HepG2 (cell line): ENCODE data around the gene TNK1. TPM values are rescaled to one million over a fixed set of nuclear protein-coding genes. Genes with fewer than 3 reads are reported as not detected.

ENCODE experiments used
- MXI1 ChIP-seq: IDR thresholded peaks from 3 replicates; pipeline ENCODE4 v1.6.1; 2012; ENCODE audit warnings: low read depth, low read length, inconsistent platforms, borderline replicate concordance
- RERE ChIP-seq: IDR thresholded peaks from 2 replicates; pipeline ENCODE4 v1.6.1; 2016; ENCODE audit warnings: low read depth, missing genetic modification reagents, missing compliant biosample characterization
- SOX6 ChIP-seq, 2 experiments: fragments of 450-650 bp in 1 of 2; sonication (generic) in 1 of 2; formaldehyde crosslinking in 1 of 2; IDR thresholded peaks; 2 replicates each; pipeline versions ENCODE4 v1.4.0 to v1.6.1; 2017 to 2020; ENCODE audit warnings: antibody characterized with exemption in 1 of 2, mild to moderate bottlenecking in 1 of 2, missing genetic modification reagents in 1 of 2
- ZC3H4 ChIP-seq: sonication (generic); formaldehyde crosslinking; IDR thresholded peaks from 2 replicates; pipeline ENCODE4 v1.4.0; 2020; ENCODE audit warnings: missing genetic modification reagents, borderline replicate concordance
- ZNF235 ChIP-seq: sonication (generic); formaldehyde crosslinking; IDR thresholded peaks from 2 replicates; pipeline ENCODE4 v1.8.1; 2023; ENCODE audit warnings: mild to moderate bottlenecking, missing genetic modification reagents, borderline replicate concordance
- ZNF317 ChIP-seq: sonication (generic); formaldehyde crosslinking; IDR thresholded peaks from 2 replicates; pipeline ENCODE4 v1.5.0; 2020; ENCODE audit warnings: mild to moderate bottlenecking, missing genetic modification reagents
- ZNF615 ChIP-seq: sonication (generic); formaldehyde crosslinking; IDR thresholded peaks from 2 replicates; pipeline ENCODE4 v1.5.0; 2020; ENCODE audit warnings: mild to moderate bottlenecking, missing genetic modification reagents, borderline replicate concordance
- ZNF746 ChIP-seq: sonication (generic); formaldehyde crosslinking; IDR thresholded peaks from 2 replicates; pipeline ENCODE4 v1.8.0; 2022; ENCODE audit warnings: mild to moderate bottlenecking, missing genetic modification reagents
- polyA plus RNA-seq, 8 experiments: library from polyadenylated mRNA; depleted of rRNA in 3 of 8; stranded (reverse) in 7 of 8; unstranded in 1 of 8; fragments of >200 nt; fragmentation: Illumina TruSeq in 4 of 8; extraction: Trizol in 4 of 8; gene quantifications; 2 replicates each; pipeline versions ENCODE4 v1.2.1 to v1.2.3, GENCODE V29; 2011 to 2016; ENCODE audit warnings: low read depth in 4 of 8, missing spikeins in 1 of 8, mixed read lengths in 1 of 8; ENCODE audit not compliant: insufficient read depth in 1 of 8
- total RNA-seq, 5 experiments: library from RNA; depleted of rRNA; stranded (reverse); fragments of >200 nt; fragmentation: Illumina TruSeq; extraction: Trizol; gene quantifications; 2 replicates each; pipeline ENCODE4 v1.2.3, GENCODE V29; 2016; ENCODE audit warnings: low read depth in 1 of 5
- TF ChIP-seq, protein P1 (sequence below): sonication (generic); formaldehyde crosslinking; IDR thresholded peaks from 2 replicates; pipeline ENCODE4 v1.4.0; 2020; ENCODE audit warnings: missing genetic modification reagents
- TF ChIP-seq, protein P2 (sequence below): sonication (generic); formaldehyde crosslinking; IDR thresholded peaks from 2 replicates; pipeline ENCODE4 v1.4.0; 2020; ENCODE audit warnings: missing genetic modification reagents
- TF ChIP-seq, protein P3 (sequence below): sonication (generic); formaldehyde crosslinking; IDR thresholded peaks from 2 replicates; pipeline ENCODE4 v1.5.0; 2020; ENCODE audit warnings: mild to moderate bottlenecking, missing genetic modification reagents, borderline replicate concordance

TNK1 gene
- total and polyA plus RNA-seq, 2 of the 13 experiments (the other 11 are each of a cell fraction or from before 2014, with no cell fraction given): 2.0 to 3.5 TPM

DNA sequence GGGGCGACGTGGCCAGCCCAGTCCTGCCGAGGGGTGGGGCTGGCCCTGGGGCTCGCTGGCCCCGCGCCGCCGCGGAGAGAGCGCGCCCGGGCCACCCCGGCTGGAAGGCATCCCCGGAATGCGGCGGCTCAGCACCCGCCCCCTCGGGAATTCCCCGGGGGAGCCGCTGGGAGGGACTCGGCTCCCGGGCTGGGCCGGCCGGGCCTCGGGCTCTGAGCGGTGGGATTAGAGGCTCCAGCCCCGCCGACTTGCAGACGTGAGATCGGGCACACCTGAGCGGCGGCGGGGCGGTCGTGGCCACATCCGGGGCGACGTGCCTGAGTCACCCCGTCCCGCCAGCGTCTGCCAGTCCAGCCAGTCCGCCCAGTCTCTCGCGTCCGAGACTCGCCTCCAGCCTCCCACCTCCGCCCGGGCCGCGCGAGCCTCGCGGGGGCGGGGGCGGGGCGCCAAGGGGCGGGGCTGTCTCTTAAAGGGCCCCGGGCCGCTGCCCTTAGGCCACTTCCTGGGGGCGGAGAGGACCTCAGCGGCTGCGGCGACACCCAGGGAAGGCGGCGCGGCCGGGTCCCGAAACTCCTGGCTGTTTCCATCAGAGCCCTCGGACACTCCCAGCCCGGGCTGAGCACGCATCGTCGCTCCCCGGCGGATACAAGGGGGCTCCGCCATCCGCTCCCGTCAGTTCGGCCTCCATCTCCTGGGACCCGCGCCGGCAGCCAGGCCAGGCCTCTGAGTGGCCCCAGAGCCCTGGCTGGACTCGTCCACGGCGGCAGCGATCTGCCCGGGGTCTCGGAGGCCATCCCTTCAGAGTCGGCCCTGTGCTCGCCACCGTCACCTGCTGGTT lies 29.0 kb upstream of the TNK1 start, which contains the start of gene KCTD11 (continued):
- TF ChIP-seq, protein P1, sequence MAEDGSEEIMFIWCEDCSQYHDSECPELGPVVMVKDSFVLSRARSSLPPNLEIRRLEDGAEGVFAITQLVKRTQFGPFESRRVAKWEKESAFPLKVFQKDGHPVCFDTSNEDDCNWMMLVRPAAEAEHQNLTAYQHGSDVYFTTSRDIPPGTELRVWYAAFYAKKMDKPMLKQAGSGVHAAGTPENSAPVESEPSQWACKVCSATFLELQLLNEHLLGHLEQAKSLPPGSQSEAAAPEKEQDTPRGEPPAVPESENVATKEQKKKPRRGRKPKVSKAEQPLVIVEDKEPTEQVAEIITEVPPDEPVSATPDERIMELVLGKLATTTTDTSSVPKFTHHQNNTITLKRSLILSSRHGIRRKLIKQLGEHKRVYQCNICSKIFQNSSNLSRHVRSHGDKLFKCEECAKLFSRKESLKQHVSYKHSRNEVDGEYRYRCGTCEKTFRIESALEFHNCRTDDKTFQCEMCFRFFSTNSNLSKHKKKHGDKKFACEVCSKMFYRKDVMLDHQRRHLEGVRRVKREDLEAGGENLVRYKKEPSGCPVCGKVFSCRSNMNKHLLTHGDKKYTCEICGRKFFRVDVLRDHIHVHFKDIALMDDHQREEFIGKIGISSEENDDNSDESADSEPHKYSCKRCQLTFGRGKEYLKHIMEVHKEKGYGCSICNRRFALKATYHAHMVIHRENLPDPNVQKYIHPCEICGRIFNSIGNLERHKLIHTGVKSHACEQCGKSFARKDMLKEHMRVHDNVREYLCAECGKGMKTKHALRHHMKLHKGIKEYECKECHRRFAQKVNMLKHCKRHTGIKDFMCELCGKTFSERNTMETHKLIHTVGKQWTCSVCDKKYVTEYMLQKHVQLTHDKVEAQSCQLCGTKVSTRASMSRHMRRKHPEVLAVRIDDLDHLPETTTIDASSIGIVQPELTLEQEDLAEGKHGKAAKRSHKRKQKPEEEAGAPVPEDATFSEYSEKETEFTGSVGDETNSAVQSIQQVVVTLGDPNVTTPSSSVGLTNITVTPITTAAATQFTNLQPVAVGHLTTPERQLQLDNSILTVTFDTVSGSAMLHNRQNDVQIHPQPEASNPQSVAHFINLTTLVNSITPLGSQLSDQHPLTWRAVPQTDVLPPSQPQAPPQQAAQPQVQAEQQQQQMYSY (CRISPR knock-in tag): peak; percentile 76
- TF ChIP-seq, protein P2, sequence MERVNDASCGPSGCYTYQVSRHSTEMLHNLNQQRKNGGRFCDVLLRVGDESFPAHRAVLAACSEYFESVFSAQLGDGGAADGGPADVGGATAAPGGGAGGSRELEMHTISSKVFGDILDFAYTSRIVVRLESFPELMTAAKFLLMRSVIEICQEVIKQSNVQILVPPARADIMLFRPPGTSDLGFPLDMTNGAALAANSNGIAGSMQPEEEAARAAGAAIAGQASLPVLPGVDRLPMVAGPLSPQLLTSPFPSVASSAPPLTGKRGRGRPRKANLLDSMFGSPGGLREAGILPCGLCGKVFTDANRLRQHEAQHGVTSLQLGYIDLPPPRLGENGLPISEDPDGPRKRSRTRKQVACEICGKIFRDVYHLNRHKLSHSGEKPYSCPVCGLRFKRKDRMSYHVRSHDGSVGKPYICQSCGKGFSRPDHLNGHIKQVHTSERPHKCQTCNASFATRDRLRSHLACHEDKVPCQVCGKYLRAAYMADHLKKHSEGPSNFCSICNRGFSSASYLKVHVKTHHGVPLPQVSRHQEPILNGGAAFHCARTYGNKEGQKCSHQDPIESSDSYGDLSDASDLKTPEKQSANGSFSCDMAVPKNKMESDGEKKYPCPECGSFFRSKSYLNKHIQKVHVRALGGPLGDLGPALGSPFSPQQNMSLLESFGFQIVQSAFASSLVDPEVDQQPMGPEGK (CRISPR knock-in tag): peak; percentile 80
- peak; percentile 81; the same call in 1 of the 2 replicates for TF ChIP-seq ZNF235 (CRISPR knock-in tag)
- TF ChIP-seq ZNF317 (CRISPR knock-in tag): peak; percentile 51; the same call in 1 of the 2 replicates
- no peak for TF ChIP-seq RERE (CRISPR knock-in tag)
- TF ChIP-seq SOX6 (IDR thresholded peaks at IDR 0.05): no peak
- peak; percentile 50; the same call in 1 of the 2 replicates for TF ChIP-seq SOX6 (CRISPR knock-in tag; IDR thresholded peaks at IDR 0.05)
- TF ChIP-seq, protein P3, sequence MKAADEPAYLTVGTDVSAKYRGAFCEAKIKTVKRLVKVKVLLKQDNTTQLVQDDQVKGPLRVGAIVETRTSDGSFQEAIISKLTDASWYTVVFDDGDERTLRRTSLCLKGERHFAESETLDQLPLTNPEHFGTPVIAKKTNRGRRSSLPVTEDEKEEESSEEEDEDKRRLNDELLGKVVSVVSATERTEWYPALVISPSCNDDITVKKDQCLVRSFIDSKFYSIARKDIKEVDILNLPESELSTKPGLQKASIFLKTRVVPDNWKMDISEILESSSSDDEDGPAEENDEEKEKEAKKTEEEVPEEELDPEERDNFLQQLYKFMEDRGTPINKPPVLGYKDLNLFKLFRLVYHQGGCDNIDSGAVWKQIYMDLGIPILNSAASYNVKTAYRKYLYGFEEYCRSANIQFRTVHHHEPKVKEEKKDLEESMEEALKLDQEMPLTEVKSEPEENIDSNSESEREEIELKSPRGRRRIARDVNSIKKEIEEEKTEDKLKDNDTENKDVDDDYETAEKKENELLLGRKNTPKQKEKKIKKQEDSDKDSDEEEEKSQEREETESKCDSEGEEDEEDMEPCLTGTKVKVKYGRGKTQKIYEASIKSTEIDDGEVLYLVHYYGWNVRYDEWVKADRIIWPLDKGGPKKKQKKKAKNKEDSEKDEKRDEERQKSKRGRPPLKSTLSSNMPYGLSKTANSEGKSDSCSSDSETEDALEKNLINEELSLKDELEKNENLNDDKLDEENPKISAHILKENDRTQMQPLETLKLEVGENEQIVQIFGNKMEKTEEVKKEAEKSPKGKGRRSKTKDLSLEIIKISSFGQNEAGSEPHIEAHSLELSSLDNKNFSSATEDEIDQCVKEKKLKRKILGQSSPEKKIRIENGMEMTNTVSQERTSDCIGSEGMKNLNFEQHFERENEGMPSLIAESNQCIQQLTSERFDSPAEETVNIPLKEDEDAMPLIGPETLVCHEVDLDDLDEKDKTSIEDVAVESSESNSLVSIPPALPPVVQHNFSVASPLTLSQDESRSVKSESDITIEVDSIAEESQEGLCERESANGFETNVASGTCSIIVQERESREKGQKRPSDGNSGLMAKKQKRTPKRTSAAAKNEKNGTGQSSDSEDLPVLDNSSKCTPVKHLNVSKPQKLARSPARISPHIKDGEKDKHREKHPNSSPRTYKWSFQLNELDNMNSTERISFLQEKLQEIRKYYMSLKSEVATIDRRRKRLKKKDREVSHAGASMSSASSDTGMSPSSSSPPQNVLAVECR (CRISPR knock-in tag): peak; percentile 87
- TF ChIP-seq ZNF746 (CRISPR knock-in tag): peak; percentile 32
- no peak; the same call in 2 of the 3 replicates for TF ChIP-seq MXI1
- TF ChIP-seq ZC3H4 (CRISPR knock-in tag): no peak
- TF ChIP-seq ZNF615 (CRISPR knock-in tag): no peak
